Immature natural killer cell (primary cell): ENCODE measurements around the gene CTNNA3. TPM values are rescaled to one million over a fixed set of nuclear protein-coding genes. Genes with fewer than 3 reads are reported as not detected.
"Not testable (repeated sequence)": the region's sequence is repeated elsewhere in the genome, so short reads cannot be mapped to it uniquely, and the experiment has no call there.

Experiments used
- DNase-seq, 3 donors: peaks; one replicate each; pipeline ENCODE4 v3.0.0; 2022; ENCODE audit warnings: mixed read lengths in 1 of 3
- H3K27ac Mint-ChIP-seq, 6 donors: one replicate each; pipeline ENCODE4 v1.8.0; 2020; ENCODE audit warnings: mixed read lengths in 6 of 6, mild to moderate bottlenecking in 5 of 6, inconsistent platforms in 4 of 6, moderate library complexity in 3 of 6
- H3K27me3 Mint-ChIP-seq, 3 donors: one replicate each; pipeline ENCODE4 v1.8.0; 2020 to 2021; ENCODE audit warnings: low read depth in 3 of 3, mild to moderate bottlenecking in 3 of 3, mixed read lengths in 3 of 3, moderate library complexity in 3 of 3, inconsistent platforms in 1 of 3
- H3K36me3 Mint-ChIP-seq, 3 donors: one replicate each; pipeline ENCODE4 v1.8.0; 2020; ENCODE audit warnings: mixed read lengths in 3 of 3, inconsistent platforms in 2 of 3, mild to moderate bottlenecking in 2 of 3
- H3K4me1 Mint-ChIP-seq, 2 donors: one replicate each; pipeline ENCODE4 v1.8.0; 2020; ENCODE audit warnings: inconsistent platforms in 2 of 2, mild to moderate bottlenecking in 2 of 2, mixed read lengths in 2 of 2, moderate library complexity in 1 of 2
- H3K4me3 Mint-ChIP-seq, 5 donors: one replicate each; pipeline ENCODE4 v1.8.0; 2020; ENCODE audit warnings: mild to moderate bottlenecking in 5 of 5, mixed read lengths in 5 of 5, inconsistent platforms in 3 of 5, moderate library complexity in 3 of 5
- H3K9me3 Mint-ChIP-seq, 6 donors: one replicate each; pipeline ENCODE4 v1.8.0; 2020; ENCODE audit warnings: mild to moderate bottlenecking in 6 of 6, mixed read lengths in 6 of 6, inconsistent platforms in 4 of 6, moderate library complexity in 3 of 6
- polyA plus RNA-seq, 3 donors: library from polyadenylated mRNA; unstranded; fragments of 300-500 nt; fragmentation: Illumina TruSeq; gene quantifications; one replicate each; pipeline ENCODE4 v1.2.3, GENCODE V29; 2021

Gene CTNNA3
- polyA plus RNA-seq, 3 donors from 2014 or later = not detected

GRCh38 chr10:66414943-66415342 lies 1281.1 kb downstream of the CTNNA3 start:
- Mint-ChIP-seq H3K4me3 (no peak overlapping the region), H3K27me3 (peaks cover 0 to 2% (median 0%) of the 10 kb centered on the region in 3 donors), H3K36me3 (no peaks in the 10 kb centered on the region), H3K9me3 (peaks cover 8 to 62% (median 33%) of the 10 kb centered on the region in 6 donors), H3K27ac (no peak overlapping the region), H3K4me1 (no peaks in the 10 kb centered on the region)
- DNase-seq = no peak

- peaks cover 9 to 50% (median 28%) of the 10 kb centered on the region in 6 donors for H3K9me3 Mint-ChIP-seq
- no peak overlapping the region for H3K27ac Mint-ChIP-seq
- no peaks in the 10 kb centered on the region for H3K4me1 Mint-ChIP-seq
- H3K27me3 Mint-ChIP-seq = peaks cover 0 to 3% (median 0%) of the 10 kb centered on the region in 3 donors
- H3K36me3 Mint-ChIP-seq = peaks cover 0 to 3% (median 0%) of the 10 kb centered on the region in 3 donors
- DNase-seq = no peak
- H3K4me3 Mint-ChIP-seq = no peak overlapping the region
Observed at GRCh38 chr10:66405566-66405965, 1290.4 kb downstream of the CTNNA3 start.

GRCh38 chr10:66398669-66399068 lies 1297.3 kb downstream of the CTNNA3 start:
- no peak for DNase-seq
- Mint-ChIP-seq H3K9me3 (peaks cover 8 to 29% (median 11%) of the 10 kb centered on the region in 6 donors), H3K27ac (no peak overlapping the region), H3K4me1 (no peaks in the 10 kb centered on the region), H3K27me3 (no peaks in the 10 kb centered on the region), H3K36me3 (no peaks in the 10 kb centered on the region), H3K4me3 (no peak overlapping the region)

- no peaks in the 10 kb centered on the region for H3K27me3 Mint-ChIP-seq
- H3K4me3 Mint-ChIP-seq = no peak overlapping the region
- H3K27ac Mint-ChIP-seq = no peak overlapping the region
- H3K36me3 Mint-ChIP-seq = no peaks in the 10 kb centered on the region
- DNase-seq = no peak
- H3K9me3 Mint-ChIP-seq = peaks cover 8 to 32% (median 17%) of the 10 kb centered on the region in 6 donors
- no peaks in the 10 kb centered on the region for H3K4me1 Mint-ChIP-seq
Observed at GRCh38 chr10:66394342-66395063, 1301.5 kb downstream of the CTNNA3 start.

- peaks cover 3 to 38% (median 21%) of the 10 kb centered on the region in 6 donors for H3K9me3 Mint-ChIP-seq
- H3K4me1 Mint-ChIP-seq = no peaks in the 10 kb centered on the region
- H3K4me3 Mint-ChIP-seq = no peak overlapping the region
- no peak overlapping the region for H3K27ac Mint-ChIP-seq
- no peaks in the 10 kb centered on the region for H3K27me3 Mint-ChIP-seq
- DNase-seq = no peak
- H3K36me3 Mint-ChIP-seq = no peaks in the 10 kb centered on the region
Observed at GRCh38 chr10:66390926-66391325, 1305.1 kb downstream of the CTNNA3 start.

GRCh38 chr10:66381045-66381444 lies 1315.0 kb downstream of the CTNNA3 start:
- Mint-ChIP-seq H3K9me3 (peaks cover 18 to 43% (median 33%) of the 10 kb centered on the region in 6 donors), H3K27me3 (no peaks in the 10 kb centered on the region), H3K27ac (no peak overlapping the region), H3K4me1 (no peaks in the 10 kb centered on the region), H3K36me3 (no peaks in the 10 kb centered on the region), H3K4me3 (no peak overlapping the region)
- no peak for DNase-seq

GRCh38 chr10:66378117-66378876 lies 1317.7 kb downstream of the CTNNA3 start:
- no peaks in the 10 kb centered on the region for H3K27me3 Mint-ChIP-seq
- no peaks in the 10 kb centered on the region for H3K4me1 Mint-ChIP-seq
- no peak for DNase-seq

GRCh38 chr10:66368146-66368545 lies 1327.8 kb downstream of the CTNNA3 start:
- no peak for DNase-seq
- Mint-ChIP-seq H3K4me3 (no peak overlapping the region), H3K27me3 (no peaks in the 10 kb centered on the region), H3K36me3 (no peaks in the 10 kb centered on the region), H3K9me3 (peaks cover 4 to 30% (median 9%) of the 10 kb centered on the region in 6 donors), H3K4me1 (no peaks in the 10 kb centered on the region), H3K27ac (no peak overlapping the region)

More at GRCh38 chr10:66378117-66378876, 1317.7 kb downstream of the CTNNA3 start:
- peaks cover 16 to 47% (median 25%) of the 10 kb centered on the region in 6 donors for H3K9me3 Mint-ChIP-seq
- peaks cover 0 to 4% (median 3%) of the 10 kb centered on the region in 3 donors for H3K36me3 Mint-ChIP-seq
- no peak overlapping the region for H3K27ac Mint-ChIP-seq
- no peak overlapping the region for H3K4me3 Mint-ChIP-seq

- no peak overlapping the region for H3K27ac Mint-ChIP-seq
- no peaks in the 10 kb centered on the region for H3K36me3 Mint-ChIP-seq
- H3K4me3 Mint-ChIP-seq = no peak overlapping the region
- peaks cover 6 to 19% (median 10%) of the 10 kb centered on the region in 6 donors for H3K9me3 Mint-ChIP-seq
- H3K27me3 Mint-ChIP-seq = no peaks in the 10 kb centered on the region
- no peak for DNase-seq
- H3K4me1 Mint-ChIP-seq = no peaks in the 10 kb centered on the region
Observed at GRCh38 chr10:66366163-66366562, 1329.8 kb downstream of the CTNNA3 start.

GRCh38 chr10:66365686-66366085 lies 1330.3 kb downstream of the CTNNA3 start:
- no peak for DNase-seq
- peaks cover 8 to 20% (median 11%) of the 10 kb centered on the region in 6 donors for H3K9me3 Mint-ChIP-seq
- no peaks in the 10 kb centered on the region for H3K36me3 Mint-ChIP-seq
- H3K4me3 Mint-ChIP-seq = no peak overlapping the region
- H3K27ac Mint-ChIP-seq = no peak overlapping the region
- H3K27me3 Mint-ChIP-seq = no peaks in the 10 kb centered on the region
- no peaks in the 10 kb centered on the region for H3K4me1 Mint-ChIP-seq

GRCh38 chr10:66362522-66362921 lies 1333.5 kb downstream of the CTNNA3 start:
- H3K4me1 Mint-ChIP-seq = no peaks in the 10 kb centered on the region
- peaks cover 6 to 32% (median 15%) of the 10 kb centered on the region in 6 donors for H3K9me3 Mint-ChIP-seq
- no peaks in the 10 kb centered on the region for H3K27me3 Mint-ChIP-seq
- no peaks in the 10 kb centered on the region for H3K36me3 Mint-ChIP-seq
- H3K4me3 Mint-ChIP-seq = no peak overlapping the region
- DNase-seq = no peak
- H3K27ac Mint-ChIP-seq = no peak overlapping the region

- not testable (repeated sequence) for H3K4me3 Mint-ChIP-seq, H3K27ac Mint-ChIP-seq, DNase-seq, H3K4me1 Mint-ChIP-seq, H3K27me3 Mint-ChIP-seq, H3K36me3 Mint-ChIP-seq
- H3K9me3 Mint-ChIP-seq = peaks cover 3 to 31% (median 10%) of the 10 kb centered on the region in 6 donors
Observed at GRCh38 chr10:66353822-66354221, 1342.2 kb downstream of the CTNNA3 start.

- no peaks in the 10 kb centered on the region for H3K4me1 Mint-ChIP-seq
- H3K36me3 Mint-ChIP-seq = no peaks in the 10 kb centered on the region
- no peak for DNase-seq
- H3K4me3 Mint-ChIP-seq = no peak overlapping the region
- H3K27ac Mint-ChIP-seq = no peak overlapping the region
- peaks cover 2 to 27% (median 10%) of the 10 kb centered on the region in 6 donors for H3K9me3 Mint-ChIP-seq
- H3K27me3 Mint-ChIP-seq = no peaks in the 10 kb centered on the region
Observed at GRCh38 chr10:66353422-66353821, 1342.6 kb downstream of the CTNNA3 start.

GRCh38 chr10:66350622-66351399 lies 1345.2 kb downstream of the CTNNA3 start:
- H3K4me3 Mint-ChIP-seq = no peak overlapping the region
- H3K27me3 Mint-ChIP-seq = no peaks in the 10 kb centered on the region
- H3K4me1 Mint-ChIP-seq = no peaks in the 10 kb centered on the region
- no peaks in the 10 kb centered on the region for H3K36me3 Mint-ChIP-seq
- no peak for DNase-seq
- H3K27ac Mint-ChIP-seq = no peak overlapping the region
- H3K9me3 Mint-ChIP-seq = peaks cover 6 to 36% (median 12%) of the 10 kb centered on the region in 6 donors
